ENCODE results near the gene ADRB1. TPM values are rescaled to one million over a fixed set of nuclear protein-coding genes. Genes with fewer than 3 reads are reported as not detected.

Gene ADRB1
- total and polyA plus RNA-seq, 2 experiments from 2014 or later, result 0.23 to 0.24 TPM

GRCh38 chr10:114009281-114009996, 34.2 kb upstream of the ADRB1 start:
- H3K27me3 Mint-ChIP-seq (ENCODE audit: insufficient read depth, low read depth, poor library complexity), result peaks cover 2% of the 10 kb centered on the region
- DNase-seq (ENCODE audit: low spot score) (no peak), ATAC-seq (no peak)

More at GRCh38 chr10:114009281-114009996, 34.2 kb upstream of the ADRB1 start:
- no peaks in the 10 kb centered on the region for H3K4me1 ChIP-seq (ENCODE audit: insufficient read depth)
- no peaks in the 10 kb centered on the region for H3K9me2 ChIP-seq (ENCODE audit: insufficient read depth)
- no peak overlapping the region for H2AFZ ChIP-seq
- no peaks in the 10 kb centered on the region; the same call in 2 of the 3 replicates for H3K9me3 Mint-ChIP-seq
- no peak overlapping the region for H3K4me2 ChIP-seq
- H3K79me2 ChIP-seq (replicated peaks; ENCODE audit: insufficient read depth), result no peaks in the 10 kb centered on the region
- no peaks in the 10 kb centered on the region for H3K27me3 ChIP-seq (ENCODE audit: insufficient read depth)
- TF ChIP-seq ZNF331 (CRISPR knock-in tag; IDR thresholded peaks at IDR 0.05; ENCODE audit: low read depth), result no peak
- TF ChIP-seq REST (IDR thresholded peaks at IDR 0.05; ENCODE audit: unreplicated experiment), result no peak
- no peak for TF ChIP-seq EZH2 (IDR thresholded peaks at IDR 0.05; ENCODE audit: low read depth, unreplicated experiment)
- TF ChIP-seq STAT1 (IDR thresholded peaks at IDR 0.05; ENCODE audit: unreplicated experiment), result no peak
- no peak for TF ChIP-seq ETS1 (IDR thresholded peaks at IDR 0.05)
- no peak for TF ChIP-seq CREB1 (CRISPR knock-in tag; IDR thresholded peaks at IDR 0.05; ENCODE audit: low read depth)
- no peak for TF ChIP-seq EZH2phosphoT487 (IDR thresholded peaks at IDR 0.05; ENCODE audit: unreplicated experiment)
- TF ChIP-seq JUNB (IDR thresholded peaks at IDR 0.05; ENCODE audit: unreplicated experiment), result no peak
- TF ChIP-seq ZNF462 (CRISPR knock-in tag; IDR thresholded peaks at IDR 0.05), result no peak
- no peak for TF ChIP-seq ZNF114 (CRISPR knock-in tag; IDR thresholded peaks at IDR 0.05)
- H3K27ac ChIP-seq (ENCODE audit: low read depth), result no peak overlapping the region
- no peaks in the 10 kb centered on the region for H3K36me3 ChIP-seq (ENCODE audit: insufficient read depth)
- no peak overlapping the region for H3K27ac Mint-ChIP-seq
- H3F3A ChIP-seq (replicated peaks; ENCODE audit: low read depth), result no peaks in the 10 kb centered on the region
- H3K4me3 ChIP-seq, result no peak overlapping the region
- H3K36me3 Mint-ChIP-seq (ENCODE audit: low read depth), result no peaks in the 10 kb centered on the region
- no peaks in the 10 kb centered on the region for H4K20me1 ChIP-seq (replicated peaks; ENCODE audit: insufficient read depth)
- H3K4me1 Mint-ChIP-seq, result no peaks in the 10 kb centered on the region
- H3K4me3 Mint-ChIP-seq, result no peak overlapping the region
